ENCODE results near the gene PCDHGA7. TPM values are rescaled to one million over a fixed set of nuclear protein-coding genes. Genes with fewer than 3 reads are reported as not detected.
"Not testable (repeated sequence)": the region's sequence is repeated elsewhere in the genome, so short reads cannot be mapped to it uniquely, and the experiment has no call there.

Gene PCDHGA7
- polyA plus RNA-seq, 6 donors from 2014 or later: not detected

DNA sequence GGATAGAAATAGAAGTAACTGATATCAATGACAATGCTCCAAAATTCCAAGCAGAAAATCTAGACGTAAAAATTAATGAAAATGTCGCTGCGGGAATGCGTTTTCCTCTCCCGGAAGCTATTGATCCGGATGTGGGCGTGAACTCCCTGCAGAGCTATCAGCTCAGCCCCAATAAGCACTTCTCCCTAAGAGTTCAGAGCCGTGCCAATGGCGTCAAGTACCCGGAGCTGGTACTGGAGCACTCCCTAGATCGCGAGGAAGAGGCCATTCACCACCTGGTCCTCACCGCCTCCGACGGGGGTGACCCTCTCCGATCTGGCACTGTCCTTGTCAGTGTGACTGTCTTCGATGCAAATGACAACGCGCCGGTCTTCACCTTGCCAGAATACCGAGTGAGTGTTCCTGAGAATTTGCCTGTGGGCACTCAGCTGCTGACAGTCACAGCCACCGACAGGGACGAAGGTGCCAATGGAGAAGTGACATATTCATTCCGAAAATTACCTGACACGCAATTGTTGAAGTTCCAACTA is 31.1 kb downstream of the PCDHGA7 start:
- H3K4me1 Mint-ChIP-seq: peaks cover 11 to 27% (median 18%) of the 10 kb centered on the region in 3 donors
- H3K36me3 Mint-ChIP-seq: peaks cover 38 to 48% of the 10 kb centered on the region in 2 donors
- peaks cover 65 to 72% (median 67%) of the 10 kb centered on the region in 3 donors for H3K27me3 Mint-ChIP-seq
- H3K4me3 Mint-ChIP-seq: peak overlapping the region; percentile 74 to 93 (median 87)
- H3K27ac Mint-ChIP-seq: peak overlapping the region in 4 of 6 donors; percentile 43 to 85 (median 66)
- peaks cover 11 to 70% (median 48%) of the 10 kb centered on the region in 7 donors for H3K9me3 Mint-ChIP-seq
- no peak for DNase-seq
- no peak for ATAC-seq (ENCODE audit: low read depth in 2 of 2)

DNA sequence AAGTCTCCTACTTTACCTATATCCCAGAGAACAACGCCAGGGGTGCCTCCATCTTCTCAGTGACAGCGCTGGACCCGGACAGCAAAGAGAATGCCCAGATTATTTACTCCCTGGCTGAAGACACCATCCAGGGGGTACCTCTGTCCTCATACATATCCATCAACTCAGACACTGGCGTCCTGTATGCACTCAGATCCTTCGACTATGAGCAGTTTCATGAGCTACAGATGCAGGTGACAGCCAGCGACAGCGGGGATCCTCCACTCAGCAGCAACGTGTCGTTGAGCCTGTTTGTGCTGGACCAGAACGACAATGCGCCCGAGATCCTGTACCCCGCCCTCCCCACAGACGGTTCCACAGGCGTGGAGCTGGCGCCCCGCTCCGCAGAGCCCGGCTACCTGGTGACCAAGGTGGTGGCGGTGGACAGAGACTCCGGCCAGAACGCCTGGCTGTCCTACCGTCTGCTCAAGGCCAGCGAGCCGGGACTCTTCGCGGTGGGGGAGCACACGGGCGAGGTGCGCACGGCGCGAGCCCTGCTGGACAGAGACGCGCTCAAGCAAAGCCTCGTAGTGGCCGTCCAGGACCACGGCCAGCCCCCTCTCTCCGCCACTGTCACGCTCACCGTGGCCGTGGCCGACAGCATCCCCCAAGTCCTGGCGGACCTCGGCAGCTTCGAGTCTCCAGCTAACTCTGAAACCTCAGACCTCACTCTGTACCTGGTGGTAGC is 32.2 kb downstream of the PCDHGA7 start:
- DNase-seq; ATAC-seq (ENCODE audit: low read depth in 2 of 2): not testable (repeated sequence)
- H3K27me3 Mint-ChIP-seq: peaks cover 62 to 69% (median 64%) of the 10 kb centered on the region in 3 donors
- H3K4me3 Mint-ChIP-seq: peak overlapping the region in 6 of 8 donors; percentile 7 to 84 (median 60)
- peaks cover 9 to 64% (median 45%) of the 10 kb centered on the region in 7 donors for H3K9me3 Mint-ChIP-seq
- H3K4me1 Mint-ChIP-seq: peaks cover 11 to 28% (median 18%) of the 10 kb centered on the region in 3 donors
- H3K36me3 Mint-ChIP-seq: peaks cover 36 to 44% of the 10 kb centered on the region in 2 donors
- peak overlapping the region in 3 of 6 donors; percentile 4 to 79 (median 36) for H3K27ac Mint-ChIP-seq

DNA sequence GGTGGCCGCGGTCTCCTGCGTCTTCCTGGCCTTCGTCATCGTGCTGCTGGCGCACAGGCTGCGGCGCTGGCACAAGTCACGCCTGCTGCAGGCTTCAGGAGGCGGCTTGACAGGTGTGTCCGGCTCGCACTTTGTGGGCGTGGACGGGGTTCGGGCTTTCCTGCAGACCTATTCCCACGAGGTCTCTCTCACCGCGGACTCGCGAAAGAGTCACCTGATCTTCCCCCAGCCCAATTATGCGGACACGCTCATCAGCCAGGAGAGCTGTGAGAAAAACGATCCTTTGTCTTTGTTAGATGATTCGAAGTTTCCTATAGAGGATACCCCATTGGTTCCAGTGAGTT is 32.7 kb downstream of the PCDHGA7 start:
- not testable (repeated sequence) for DNase-seq; ATAC-seq (ENCODE audit: low read depth in 2 of 2)
- H3K4me3 Mint-ChIP-seq: peak overlapping the region in 5 of 8 donors; percentile 7 to 68 (median 46)
- H3K27me3 Mint-ChIP-seq: peaks cover 59 to 68% (median 63%) of the 10 kb centered on the region in 3 donors
- H3K9me3 Mint-ChIP-seq: peaks cover 9 to 64% (median 46%) of the 10 kb centered on the region in 7 donors
- H3K4me1 Mint-ChIP-seq: peaks cover 9 to 28% (median 18%) of the 10 kb centered on the region in 3 donors
- H3K27ac Mint-ChIP-seq: peak overlapping the region in 3 of 6 donors; percentile 36 to 60 (median 53)
- H3K36me3 Mint-ChIP-seq: peaks cover 33 to 39% of the 10 kb centered on the region in 2 donors

DNA sequence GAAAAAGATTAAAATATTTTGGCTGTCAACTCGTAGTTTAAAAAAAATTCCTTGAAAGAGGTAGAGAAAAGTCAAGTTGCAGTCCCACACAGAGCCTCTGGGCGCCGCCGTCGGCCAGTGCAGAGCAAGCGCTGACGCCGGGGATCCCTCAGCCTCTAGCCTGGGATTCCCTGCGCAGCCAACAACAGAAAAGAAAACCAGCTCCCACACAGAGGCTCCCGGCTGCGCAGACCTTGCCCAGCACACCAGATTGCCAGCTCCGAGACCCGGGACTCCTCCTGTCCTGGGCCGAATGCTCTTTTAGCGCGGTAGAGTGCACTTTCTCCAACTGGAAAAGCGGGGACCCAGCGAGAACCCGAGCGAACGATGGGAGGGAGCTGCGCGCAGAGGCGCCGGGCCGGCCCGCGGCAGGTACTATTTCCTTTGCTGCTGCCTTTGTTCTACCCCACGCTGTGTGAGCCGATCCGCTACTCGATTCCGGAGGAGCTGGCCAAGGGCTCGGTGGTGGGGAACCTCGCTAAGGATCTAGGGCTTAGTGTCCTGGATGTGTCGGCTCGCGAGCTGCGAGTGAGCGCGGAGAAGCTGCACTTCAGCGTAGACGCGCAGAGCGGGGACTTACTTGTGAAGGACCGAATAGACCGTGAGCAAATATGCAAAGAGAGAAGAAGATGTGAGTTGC is 35.1 kb downstream of the PCDHGA7 start, which contains the start of gene PCDHGB7:
Gene PCDHGB7, plus strand, starts transcription at position 184 of the 679 bp plus-strand sequence. Its CDS starts 183 bp downstream, at position 367.
- peak in 1 of 2 donors; percentile 41 for ATAC-seq (ENCODE audit: low read depth in 2 of 2)

DNA sequence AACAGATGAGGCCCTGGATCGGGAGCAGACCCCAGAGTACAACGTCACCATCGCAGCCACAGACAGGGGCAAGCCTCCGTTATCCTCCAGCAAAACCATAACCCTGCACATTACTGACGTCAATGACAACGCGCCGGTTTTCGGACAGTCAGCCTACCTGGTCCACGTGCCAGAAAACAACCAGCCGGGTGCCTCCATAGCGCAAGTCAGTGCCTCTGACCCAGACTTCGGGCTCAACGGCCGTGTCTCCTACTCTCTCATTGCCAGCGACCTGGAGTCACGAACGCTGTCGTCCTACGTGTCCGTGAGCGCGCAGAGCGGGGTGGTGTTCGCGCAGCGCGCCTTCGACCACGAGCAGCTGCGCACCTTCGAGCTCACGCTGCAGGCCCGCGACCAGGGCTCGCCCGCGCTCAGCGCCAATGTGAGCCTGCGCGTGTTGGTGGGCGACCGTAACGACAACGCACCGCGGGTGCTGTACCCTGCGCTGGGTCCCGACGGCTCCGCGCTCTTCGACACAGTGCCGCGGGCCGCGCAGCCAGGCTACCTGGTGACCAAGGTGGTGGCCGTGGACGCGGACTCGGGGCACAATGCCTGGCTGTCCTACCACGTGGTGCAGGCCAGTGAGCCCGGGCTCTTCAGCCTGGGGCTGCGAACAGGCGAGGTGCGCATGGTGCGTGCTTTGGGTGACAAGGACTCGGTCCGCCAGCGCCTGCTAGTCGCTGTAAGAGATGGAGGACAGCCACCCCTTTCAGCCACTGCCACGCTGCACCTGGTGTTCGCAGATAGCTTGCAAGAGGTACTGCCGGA is 36.7 kb downstream of the PCDHGA7 start:
- H3K9me3 Mint-ChIP-seq: peaks cover 16 to 82% (median 56%) of the 10 kb centered on the region in 7 donors
- peaks cover 37 to 52% of the 10 kb centered on the region in 2 donors for H3K36me3 Mint-ChIP-seq
- peaks cover 65 to 80% (median 70%) of the 10 kb centered on the region in 3 donors for H3K27me3 Mint-ChIP-seq
- peak overlapping the region in 4 of 6 donors; percentile 73 to 96 (median 92) for H3K27ac Mint-ChIP-seq
- peak overlapping the region in 4 of 8 donors; percentile 45 to 64 (median 54) for H3K4me3 Mint-ChIP-seq
- ATAC-seq (ENCODE audit: low read depth in 2 of 2) (no peak), DNase-seq (no peak)
- H3K4me1 Mint-ChIP-seq: peaks cover 3 to 21% (median 4%) of the 10 kb centered on the region in 3 donors

More for the DNA sequence above, 35.1 kb downstream of the PCDHGA7 start, which contains the start of gene PCDHGB7:
- Mint-ChIP-seq H3K4me1 (peaks cover 7 to 34% (median 18%) of the 10 kb centered on the region in 3 donors), H3K9me3 (peaks cover 11 to 84% (median 60%) of the 10 kb centered on the region in 7 donors), H3K27ac (peak within 1 kb of the TSS in 5 of 6 donors; percentile 38 to 96 (median 92)), H3K4me3 (peak within 1 kb of the TSS; percentile 16 to 68 (median 49)), H3K36me3 (peaks cover 43 to 52% of the 10 kb centered on the region in 2 donors), H3K27me3 (peaks cover 72 to 83% (median 72%) of the 10 kb centered on the region in 3 donors)
- not testable (repeated sequence) for DNase-seq

DNA sequence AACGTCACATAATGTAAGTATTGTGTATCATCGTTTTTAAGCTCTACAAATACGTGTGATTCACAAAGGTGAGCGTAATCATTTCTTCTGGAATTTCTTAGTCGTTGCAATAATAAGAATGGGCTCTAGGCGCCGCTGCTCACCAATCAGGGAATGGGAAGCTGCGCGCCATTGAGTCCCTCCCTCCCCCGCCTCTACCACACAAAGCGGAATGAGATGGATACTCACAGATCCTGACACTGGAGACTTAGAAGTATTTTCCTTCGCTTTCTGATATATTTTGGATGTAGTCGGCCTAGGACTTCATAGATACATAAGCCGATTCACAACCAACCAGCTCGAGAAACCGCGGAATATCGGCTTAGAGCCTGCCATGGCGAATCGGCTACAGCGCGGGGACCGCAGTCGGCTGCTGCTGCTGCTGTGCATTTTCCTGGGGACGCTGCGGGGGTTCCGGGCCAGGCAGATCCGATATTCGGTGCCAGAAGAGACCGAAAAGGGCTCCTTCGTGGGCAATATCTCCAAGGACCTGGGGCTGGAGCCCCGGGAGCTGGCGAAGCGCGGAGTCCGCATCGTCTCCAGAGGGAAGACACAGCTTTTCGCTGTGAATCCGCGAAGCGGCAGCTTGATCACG is 38.4 kb downstream of the PCDHGA7 start, which contains the start of gene PCDHGA11:
Gene PCDHGA11, plus strand, starts transcription at position 197 of the 634 bp plus-strand sequence. Its CDS starts 177 bp downstream, at position 374.
- peaks cover 0 to 19% (median 0%) of the 10 kb centered on the region in 3 donors for H3K4me1 Mint-ChIP-seq
- ATAC-seq (ENCODE audit: low read depth in 2 of 2) (no peak), DNase-seq (no peak)
- H3K27me3 Mint-ChIP-seq: peaks cover 56 to 83% (median 68%) of the 10 kb centered on the region in 3 donors
- peak within 1 kb of the TSS in 5 of 6 donors; percentile 13 to 96 (median 94) for H3K27ac Mint-ChIP-seq
- peaks cover 26 to 41% of the 10 kb centered on the region in 2 donors for H3K36me3 Mint-ChIP-seq
- peaks cover 13 to 70% (median 43%) of the 10 kb centered on the region in 7 donors for H3K9me3 Mint-ChIP-seq
- peak within 1 kb of the TSS; percentile 56 to 89 (median 82) for H3K4me3 Mint-ChIP-seq

GRCh38 chr5:141421489-141421855 is 38.9 kb downstream of the PCDHGA7 start:
- Mint-ChIP-seq H3K36me3 (peaks cover 26 to 41% of the 10 kb centered on the region in 2 donors), H3K27me3 (peaks cover 58 to 83% (median 63%) of the 10 kb centered on the region in 3 donors), H3K27ac (peak overlapping the region in 5 of 6 donors; percentile 13 to 94 (median 83)), H3K9me3 (peaks cover 13 to 67% (median 40%) of the 10 kb centered on the region in 7 donors), H3K4me1 (peaks cover 0 to 19% (median 0%) of the 10 kb centered on the region in 3 donors), H3K4me3 (peak overlapping the region; percentile 26 to 89 (median 74))
- DNase-seq: no peak
- no peak for ATAC-seq (ENCODE audit: low read depth in 2 of 2)

GRCh38 chr5:141422742-141423291 is 40.3 kb downstream of the PCDHGA7 start:
- ATAC-seq (ENCODE audit: low read depth in 2 of 2): no peak
- H3K27me3 Mint-ChIP-seq: peaks cover 57 to 87% (median 58%) of the 10 kb centered on the region in 3 donors
- peaks cover 13 to 67% (median 41%) of the 10 kb centered on the region in 7 donors for H3K9me3 Mint-ChIP-seq
- DNase-seq: no peak
- H3K27ac Mint-ChIP-seq: no peak overlapping the region
- H3K36me3 Mint-ChIP-seq: peaks cover 25 to 38% of the 10 kb centered on the region in 2 donors
- H3K4me1 Mint-ChIP-seq: peaks cover 0 to 14% (median 0%) of the 10 kb centered on the region in 3 donors
- H3K4me3 Mint-ChIP-seq: peak overlapping the region in 2 of 8 donors; percentile 26 to 39

DNA sequence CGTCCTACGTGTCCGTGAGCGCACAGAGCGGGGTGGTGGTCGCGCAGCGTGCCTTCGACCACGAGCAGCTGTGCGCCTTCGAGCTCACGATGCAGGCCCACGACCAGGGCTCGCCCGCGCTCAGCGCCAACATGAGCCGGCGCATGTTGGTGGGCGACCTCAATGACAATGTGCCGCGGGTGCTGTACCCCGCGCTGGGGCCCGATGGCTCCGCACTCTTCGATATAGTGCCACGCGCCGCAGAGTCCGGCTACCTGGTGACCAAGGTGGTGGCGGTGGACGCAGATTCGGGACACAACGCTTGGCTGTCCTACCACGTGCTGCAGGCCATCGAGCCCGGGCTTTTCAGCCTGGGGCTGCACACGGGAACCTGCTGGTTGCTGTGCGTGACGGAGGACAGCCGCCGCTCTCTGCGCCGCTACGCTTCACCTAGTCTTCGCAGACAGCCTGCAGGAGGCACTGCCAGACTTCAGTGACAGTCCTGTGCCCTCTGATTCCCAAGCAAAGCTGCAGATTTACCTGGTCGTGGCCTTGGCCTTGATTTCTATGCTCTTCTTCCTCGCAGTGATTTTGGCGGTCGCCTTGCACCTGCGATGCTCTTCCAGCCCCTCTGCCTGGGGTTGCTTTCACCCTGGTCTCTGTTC is 45.4 kb downstream of the PCDHGA7 start:
- peaks cover 13 to 18% (median 13%) of the 10 kb centered on the region in 3 donors for H3K4me1 Mint-ChIP-seq
- H3K4me3 Mint-ChIP-seq: peak overlapping the region in 1 of 8 donors; percentile 30
- peaks cover 16 to 59% (median 38%) of the 10 kb centered on the region in 7 donors for H3K9me3 Mint-ChIP-seq
- ATAC-seq (ENCODE audit: low read depth in 2 of 2) (no peak), DNase-seq (no peak)
- H3K36me3 Mint-ChIP-seq: peaks cover 16 to 44% of the 10 kb centered on the region in 2 donors
- peaks cover 50 to 85% (median 63%) of the 10 kb centered on the region in 3 donors for H3K27me3 Mint-ChIP-seq
- no peak overlapping the region for H3K27ac Mint-ChIP-seq

DNA sequence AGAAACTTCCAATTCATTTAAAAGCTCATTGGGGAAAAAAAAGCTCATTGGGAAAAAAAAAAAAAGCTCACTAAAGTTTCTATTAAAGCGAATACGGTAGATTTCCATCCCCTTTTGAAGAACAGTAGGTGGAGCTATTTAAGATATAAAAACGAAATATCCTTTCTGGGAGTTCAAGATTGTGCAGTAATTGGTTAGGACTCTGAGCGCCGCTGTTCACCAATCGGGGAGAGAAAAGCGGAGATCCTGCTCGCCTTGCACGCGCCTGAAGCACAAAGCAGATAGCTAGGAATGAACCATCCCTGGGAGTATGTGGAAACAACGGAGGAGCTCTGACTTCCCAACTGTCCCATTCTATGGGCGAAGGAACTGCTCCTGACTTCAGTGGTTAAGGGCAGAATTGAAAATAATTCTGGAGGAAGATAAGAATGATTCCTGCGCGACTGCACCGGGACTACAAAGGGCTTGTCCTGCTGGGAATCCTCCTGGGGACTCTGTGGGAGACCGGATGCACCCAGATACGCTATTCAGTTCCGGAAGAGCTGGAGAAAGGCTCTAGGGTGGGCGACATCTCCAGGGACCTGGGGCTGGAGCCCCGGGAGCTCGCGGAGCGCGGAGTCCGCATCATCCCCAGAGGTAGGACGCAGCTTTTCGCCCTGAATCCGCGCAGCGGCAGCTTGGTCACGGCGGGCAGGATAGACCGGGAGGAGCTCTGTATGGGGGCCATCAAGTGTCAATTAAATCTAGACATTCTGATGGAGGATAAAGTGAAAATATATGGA is 48.0 kb downstream of the PCDHGA7 start, which contains the start of gene PCDHGA12:
Gene PCDHGA12, plus strand, starts transcription at position 176 of the 782 bp plus-strand sequence. Its CDS starts 253 bp downstream, at position 429.
- Mint-ChIP-seq H3K36me3 (peaks cover 16 to 51% of the 10 kb centered on the region in 2 donors), H3K4me1 (peaks cover 13 to 20% (median 13%) of the 10 kb centered on the region in 3 donors), H3K27ac (peak within 1 kb of the TSS in 5 of 6 donors; percentile 35 to 90 (median 87)), H3K9me3 (peaks cover 12 to 65% (median 39%) of the 10 kb centered on the region in 7 donors), H3K4me3 (peak within 1 kb of the TSS; percentile 70 to 88 (median 80)), H3K27me3 (peaks cover 62 to 75% (median 64%) of the 10 kb centered on the region in 3 donors)
- ATAC-seq (ENCODE audit: low read depth in 2 of 2) (peak; percentile 50 to 73), DNase-seq (no peak)
